ENCODE data around the gene MTRR. TPM values are rescaled to one million over a fixed set of nuclear protein-coding genes. Genes with fewer than 3 reads are reported as not detected.

MTRR gene
- total and polyA plus RNA-seq, 2 of the 4 experiments (the other 2 are of a cell fraction), result 33.2 to 33.5 TPM

GRCh38 chr5:7888901-7889300 lies 20.0 kb downstream of the MTRR start:
- TF ChIP-seq FOS (IDR thresholded peaks at IDR 0.05; ENCODE audit: low read depth, low read length), result no peak
- no peak for TF ChIP-seq RCOR1 (IDR thresholded peaks at IDR 0.05; ENCODE audit: insufficient replicate concordance, low read length)
- no peak for TF ChIP-seq NFE2L2 (IDR thresholded peaks at IDR 0.05; ENCODE audit: low read depth, low read length)
- no peak for TF ChIP-seq SMC3 (IDR thresholded peaks at IDR 0.05; ENCODE audit: low read depth, low read length)
- no peak for TF ChIP-seq RFX5 (IDR thresholded peaks at IDR 0.05; ENCODE audit: low read depth, low read length)
- no peak for TF ChIP-seq MAFK (IDR thresholded peaks at IDR 0.05; ENCODE audit: low read depth, low read length)
- TF ChIP-seq BHLHE40 (IDR thresholded peaks at IDR 0.05; ENCODE audit: low read depth, low read length), result no peak
- no peak for TF ChIP-seq CHD1 (IDR thresholded peaks at IDR 0.05; ENCODE audit: low read depth, low read length)
- no peak for TF ChIP-seq MXI1 (IDR thresholded peaks at IDR 0.05; ENCODE audit: borderline replicate concordance, low read depth, low read length)
- TF ChIP-seq ELK1 (IDR thresholded peaks at IDR 0.05; ENCODE audit: borderline replicate concordance, low read depth, low read length), result no peak
- no peak for TF ChIP-seq CEBPB (IDR thresholded peaks at IDR 0.05; ENCODE audit: low read depth, low read length)
- no peak for TF ChIP-seq RAD21 (IDR thresholded peaks at IDR 0.05; ENCODE audit: low read length)
- TF ChIP-seq POLR2A (IDR thresholded peaks at IDR 0.05; ENCODE audit: low read depth, low read length), result no peak
- TF ChIP-seq MAZ (IDR thresholded peaks at IDR 0.05; ENCODE audit: borderline replicate concordance, low read depth, low read length), result no peak
- no peak for TF ChIP-seq CTCF (conservative IDR thresholded peaks at IDR 0.05; ENCODE audit: low read depth, low read length)
- no peak for TF ChIP-seq USF2 (IDR thresholded peaks at IDR 0.05; ENCODE audit: low read depth, low read length)
- Histone ChIP-seq H2AFZ (replicated peaks; ENCODE audit: low read length, poor library complexity) (no peak overlapping the region), H3K9me3 (ENCODE audit: control insufficient read depth, insufficient read depth, low read length) (no peaks in the 10 kb centered on the region), H3K4me3 (ENCODE audit: insufficient read depth, low read depth, low read length) (no peak overlapping the region), H3K27ac (ENCODE audit: insufficient read depth, low read length) (peak overlapping the region; percentile 21; the same call in 1 of the 2 replicates), H3K4me2 (ENCODE audit: low read depth, low read length) (no peak overlapping the region), H4K20me1 (ENCODE audit: insufficient read depth, low read length) (no peaks in the 10 kb centered on the region), H4K5ac (ENCODE audit: low read depth, low read length) (peak overlapping the region; percentile 9), H3K4ac (ENCODE audit: low read depth, low read length) (peak overlapping the region; percentile 47; the same call in 1 of the 2 replicates), H3K9me1 (ENCODE audit: insufficient read depth, low read length) (no peaks in the 10 kb centered on the region; the same call in 1 of the 2 replicates), H2BK5ac (ENCODE audit: low read depth, low read length, poor library complexity, severe bottlenecking) (no peak overlapping the region), H4K8ac (ENCODE audit: low read depth in 2 of 2, low read length in 2 of 2) (no peak overlapping the region), H2BK20ac (ENCODE audit: low read depth, low read length) (peak overlapping the region; percentile 68; the same call in 1 of the 2 replicates), H3K23ac (ENCODE audit: low read depth, low read length) (no peak overlapping the region), H3K9ac (ENCODE audit: low read depth, low read length) (no peak overlapping the region), H3K56ac (ENCODE audit: extremely low read depth, insufficient read depth, low read length) (no peak overlapping the region; the same call in 1 of the 2 replicates), H3K27me3 (ENCODE audit: control insufficient read depth, insufficient read depth, low read length) (no peaks in the 10 kb centered on the region), H2AK5ac (ENCODE audit: low read depth, low read length) (peak overlapping the region; percentile 75), H3K4me1 (ENCODE audit: control insufficient read depth, insufficient read depth, low read length) (peaks cover 4% of the 10 kb centered on the region), H3K79me1 (ENCODE audit: low read depth in 1 of 2, low read length in 2 of 2) (peaks cover 3 to 10% of the 10 kb centered on the region in 2 experiments; a peak in 3 of 4 replicates), H2BK120ac (ENCODE audit: low read depth, low read length) (peak overlapping the region; percentile 64), H3K18ac (ENCODE audit: low read depth, low read length) (0 out of 2 replicates have a peak overlapping the region, but pooled peaks have one; percentile 7), H2AK9ac (replicated peaks; ENCODE audit: low read depth, low read length, poor library complexity) (no peak overlapping the region), H3K14ac (replicated peaks; ENCODE audit: low read depth, low read length) (no peak overlapping the region), H2BK15ac (ENCODE audit: low read depth, low read length) (peak overlapping the region; percentile 83; the same call in 2 of the 3 replicates), H4K91ac (ENCODE audit: insufficient read depth, low read depth, low read length) (peak overlapping the region; percentile 66), H3K36me3 (ENCODE audit: control insufficient read depth, insufficient read depth, low read length) (peaks cover 18% of the 10 kb centered on the region)
- ATAC-seq (ENCODE audit: low read depth) (no peak), DNase-seq (no peak)
- BruUV-seq (replicated peaks), result no TSS peak
- dilution Hi-C loops (cut with HindIII; ENCODE audit: low sequenced_read_pairs, unreplicated experiment), result no loop called here
- in situ Hi-C loops (cut with MboI; ENCODE audit: low sequenced_read_pairs), result loop anchor here (25.0 kb wide), 2 partner anchors 1173 to 1648 kb away; partner anchors contain the start of gene SEMA5A
- 100% methylated on average over 1 of the region's 9 CpGs; no CpG with 5 or more reads in 1 of the 2 experiments for WGBS, 2 experiments (ENCODE audit: extremely low coverage in 2 of 2, insufficient read length in 1 of 2)
- ChIA-PET CTCF (no interaction called here), POLR2A (ENCODE audit: unreplicated experiment) (no interaction called here)
- intact Hi-C loops (cut with micrococcal nuclease), result loop anchor here (5.0 kb wide), 1 partner anchor 1323 kb away; no protein-coding TSS in a partner anchor
